ENCODE measurements around the gene TMEM151A.
A peak's percentile ranks its signal among the peaks of the same experiment; 100 is the strongest.
"Not testable (repeated sequence)": the region's sequence is repeated elsewhere in the genome, so short reads cannot be mapped to it uniquely, and the experiment has no call there.

TMEM151A gene

DNA sequence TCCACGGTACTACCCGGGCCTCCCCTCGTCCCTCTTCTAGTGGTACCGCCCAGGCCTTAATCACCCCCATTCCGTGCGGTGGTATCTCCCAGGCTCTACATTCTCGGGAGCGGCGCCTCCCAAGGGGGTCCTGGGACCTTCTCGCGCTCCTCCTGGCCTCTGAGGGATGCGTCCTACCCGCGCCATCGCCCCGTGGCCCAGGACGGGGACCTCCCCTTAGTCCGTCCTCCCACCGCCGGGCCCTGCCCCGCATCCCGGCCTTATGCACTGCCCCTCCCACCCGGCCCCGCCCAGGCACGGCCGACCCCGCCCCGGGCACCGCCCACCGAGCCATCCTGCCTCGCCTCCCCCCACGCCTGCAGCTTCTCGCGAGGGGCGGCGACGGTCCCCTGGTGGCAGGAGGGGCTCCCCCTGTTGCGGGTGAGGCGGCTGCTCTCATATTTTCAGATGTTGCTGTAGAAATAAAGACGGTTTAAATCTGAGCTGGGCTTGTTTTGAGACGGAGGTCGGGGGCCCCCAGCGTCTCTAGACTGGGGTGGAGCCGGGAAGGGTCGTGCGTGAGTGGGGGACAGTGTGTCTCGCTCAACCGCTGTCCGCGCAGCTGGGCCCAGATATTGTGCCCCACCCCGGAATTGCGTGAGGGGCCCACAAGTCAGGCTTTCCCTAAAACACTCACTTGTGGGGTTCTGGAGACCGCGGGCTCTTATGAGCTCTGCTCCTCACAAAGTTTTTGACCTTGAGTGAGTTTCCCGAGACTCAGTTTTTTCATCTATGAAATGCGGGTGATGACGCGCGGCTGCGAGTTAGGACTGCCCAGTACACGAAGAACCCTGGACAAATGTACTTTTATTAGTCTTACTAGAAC, 24.1 kb upstream of the TMEM151A start:
- DNase-seq: peak in 1 of 2 experiments; percentile 43

DNA sequence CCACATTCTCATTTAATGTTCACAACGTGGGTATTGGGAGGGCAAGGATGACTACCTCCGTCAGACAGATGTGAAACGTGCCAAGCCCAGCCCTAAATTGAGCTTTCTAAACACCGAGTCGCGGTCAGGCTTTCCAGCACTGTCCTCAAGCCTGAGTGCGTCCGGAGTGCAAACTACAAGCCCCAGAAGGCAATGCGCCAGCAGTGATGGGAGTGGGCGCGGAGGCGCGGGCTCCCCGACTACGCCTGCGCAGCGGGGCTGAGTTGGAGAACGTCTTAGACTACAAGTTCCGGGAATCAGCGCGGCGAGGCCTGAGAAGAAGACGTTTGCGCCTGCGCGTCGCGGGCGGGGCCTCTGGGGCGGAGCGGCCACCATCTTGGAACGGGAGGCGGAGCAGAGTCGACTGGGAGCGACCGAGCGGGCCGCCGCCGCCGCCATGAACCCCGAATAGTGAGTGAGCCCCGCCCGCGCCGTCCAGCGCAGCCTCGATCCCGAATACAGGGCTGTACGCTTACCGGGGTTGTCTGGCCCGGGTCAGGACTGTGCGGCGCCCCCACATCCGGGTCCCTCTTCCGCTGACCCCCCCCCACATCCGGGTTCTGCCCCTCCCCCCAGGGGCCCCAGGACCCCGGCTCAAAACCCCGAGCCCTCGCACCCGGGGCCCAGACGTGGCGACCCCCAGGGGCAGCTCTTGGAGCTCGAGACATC, 23.3 kb upstream of the TMEM151A start, which contains the start of gene RAB1B:
Gene RAB1B, plus strand, starts transcription at position 396 of the 708 bp plus-strand sequence. Its CDS starts 41 bp downstream, at position 437.
- peak; percentile 99 to 100 for DNase-seq

DNA sequence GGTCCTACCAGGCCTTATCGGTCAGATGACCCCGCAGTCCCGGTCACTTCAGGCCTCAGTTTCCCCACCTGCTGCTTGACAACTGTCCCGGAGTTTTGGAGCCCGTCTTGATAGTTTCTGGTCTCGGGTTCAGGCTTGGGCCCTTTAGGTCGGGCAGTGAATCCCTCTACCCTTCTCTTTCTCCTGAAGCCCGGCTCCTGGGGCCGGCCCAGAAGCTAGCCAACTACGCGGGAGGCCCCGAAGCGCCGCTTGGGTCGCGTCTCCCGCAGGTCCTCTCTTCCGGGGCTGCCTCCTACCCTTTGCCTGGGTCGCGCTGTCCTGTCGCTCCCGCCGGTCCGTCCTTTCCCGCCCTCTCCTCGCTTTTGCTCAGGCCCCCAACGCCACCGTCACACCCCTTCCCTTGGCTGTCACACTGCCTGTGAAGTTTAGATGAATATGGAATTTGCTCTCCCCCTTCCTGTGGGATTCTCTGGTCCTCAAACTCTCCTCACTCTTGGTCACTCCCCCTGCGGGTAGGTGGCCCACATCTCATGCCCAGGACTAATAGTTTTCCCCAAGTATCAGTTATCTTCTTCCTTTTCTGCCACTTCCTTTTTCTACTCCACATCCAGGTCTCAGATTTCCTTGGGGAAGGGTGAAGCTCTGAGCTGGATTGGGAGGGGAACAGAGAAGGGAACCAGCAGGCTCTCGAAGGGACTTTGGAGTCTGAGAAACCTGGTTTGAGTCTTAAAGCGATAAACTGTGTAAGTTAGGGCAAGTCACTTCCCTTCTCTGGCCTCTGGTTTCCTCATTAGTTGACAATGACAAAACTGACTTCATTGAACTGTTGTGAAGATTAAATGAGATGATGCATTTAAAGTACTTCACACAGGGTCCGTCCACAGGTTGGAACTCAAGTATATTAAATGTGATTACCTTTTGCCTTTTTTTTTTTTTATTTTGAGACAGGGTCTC, 22.5 kb upstream of the TMEM151A start:
- DNase-seq: no peak

DNA sequence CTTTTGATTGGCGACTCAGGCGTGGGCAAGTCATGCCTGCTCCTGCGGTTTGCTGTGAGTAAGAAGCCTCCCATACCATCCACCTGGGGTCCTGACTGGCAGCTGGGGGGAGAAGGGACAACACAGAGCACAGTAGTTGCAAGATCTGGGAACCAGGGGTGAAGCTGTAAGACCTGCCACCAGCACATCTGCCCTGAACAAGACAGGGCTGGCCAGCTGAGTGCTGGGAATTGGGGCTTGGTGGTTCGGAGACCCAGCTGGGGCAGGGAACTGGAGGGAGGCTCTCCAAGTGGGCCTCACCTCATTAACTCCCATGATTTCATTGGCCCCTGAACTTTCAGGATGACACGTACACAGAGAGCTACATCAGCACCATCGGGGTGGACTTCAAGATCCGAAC, 19.9 kb upstream of the TMEM151A start:
- no peak for DNase-seq

DNA sequence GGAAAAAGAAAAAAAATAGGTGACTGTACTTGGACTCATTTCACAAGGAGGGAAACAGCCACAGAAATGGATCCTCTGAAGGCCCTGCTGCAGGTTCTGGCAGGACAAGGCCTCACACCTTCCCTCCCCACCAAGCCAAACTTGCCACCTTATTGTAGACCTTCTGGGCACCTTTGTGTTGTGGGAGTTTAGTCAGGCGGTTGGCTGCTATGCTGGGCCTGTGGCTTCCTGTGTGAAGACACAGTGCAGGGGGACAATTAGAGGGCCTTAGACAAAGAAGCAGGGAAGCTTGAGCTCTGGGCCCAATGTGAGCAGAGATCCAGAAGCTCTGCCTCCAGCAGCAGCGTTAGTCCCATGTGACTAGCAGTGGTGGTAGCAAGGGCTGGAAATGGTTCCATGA, 19.1 kb upstream of the TMEM151A start:
- DNase-seq: no peak

DNA sequence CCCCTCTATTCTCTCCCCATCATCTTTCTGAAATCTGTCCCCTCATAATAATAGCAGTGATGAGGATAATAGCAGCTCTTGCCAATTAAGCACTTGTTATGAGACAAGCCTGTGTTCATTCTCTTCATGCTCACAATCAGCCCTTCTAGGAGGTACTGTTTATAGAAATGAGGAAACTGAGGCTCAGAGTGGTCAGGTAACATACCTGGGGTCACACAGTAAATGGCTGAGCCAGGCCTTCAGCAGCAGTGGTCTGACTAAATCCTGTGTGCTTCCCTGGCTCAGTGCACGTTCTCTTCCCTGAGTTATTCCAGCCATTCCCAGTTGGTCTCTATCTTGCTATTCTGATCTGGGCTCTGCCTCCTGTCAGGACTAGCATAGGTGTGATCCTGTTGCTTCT, 17.5 kb upstream of the TMEM151A start:
- no peak for DNase-seq

DNA sequence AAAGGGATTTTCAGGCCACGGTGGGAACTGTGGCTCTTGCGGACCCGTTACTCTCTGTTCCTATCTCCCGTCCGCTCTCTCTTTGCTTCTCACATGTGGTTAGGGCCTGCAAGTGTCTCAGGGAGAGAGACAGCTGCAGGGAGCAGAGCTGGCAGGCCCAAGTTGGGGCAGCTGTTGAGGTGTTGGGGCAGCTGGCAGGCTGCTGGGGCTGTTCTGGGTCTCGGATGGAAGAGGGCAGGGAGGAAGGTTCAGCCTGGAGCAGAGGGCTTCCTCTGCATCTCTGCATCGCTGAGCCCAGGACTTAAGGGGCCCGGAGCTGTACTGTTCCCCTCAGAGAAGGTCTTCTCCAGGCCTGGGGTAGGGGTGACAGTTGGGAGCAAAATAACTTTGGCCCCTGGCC, 16.3 kb upstream of the TMEM151A start:
- no peak for DNase-seq

DNA sequence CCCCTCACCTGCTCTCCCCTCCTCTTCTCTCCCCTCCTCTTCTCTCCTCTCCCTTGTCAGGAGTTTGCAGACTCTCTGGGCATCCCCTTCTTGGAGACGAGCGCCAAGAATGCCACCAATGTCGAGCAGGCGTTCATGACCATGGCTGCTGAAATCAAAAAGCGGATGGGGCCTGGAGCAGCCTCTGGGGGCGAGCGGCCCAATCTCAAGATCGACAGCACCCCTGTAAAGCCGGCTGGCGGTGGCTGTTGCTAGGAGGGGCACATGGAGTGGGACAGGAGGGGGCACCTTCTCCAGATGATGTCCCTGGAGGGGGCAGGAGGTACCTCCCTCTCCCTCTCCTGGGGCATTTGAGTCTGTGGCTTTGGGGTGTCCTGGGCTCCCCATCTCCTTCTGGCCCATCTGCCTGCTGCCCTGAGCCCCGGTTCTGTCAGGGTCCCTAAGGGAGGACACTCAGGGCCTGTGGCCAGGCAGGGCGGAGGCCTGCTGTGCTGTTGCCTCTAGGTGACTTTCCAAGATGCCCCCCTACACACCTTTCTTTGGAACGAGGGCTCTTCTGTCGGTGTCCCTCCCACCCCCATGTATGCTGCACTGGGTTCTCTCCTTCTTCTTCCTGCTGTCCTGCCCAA, 15.6 kb upstream of the TMEM151A start:
- no peak for DNase-seq

DNA sequence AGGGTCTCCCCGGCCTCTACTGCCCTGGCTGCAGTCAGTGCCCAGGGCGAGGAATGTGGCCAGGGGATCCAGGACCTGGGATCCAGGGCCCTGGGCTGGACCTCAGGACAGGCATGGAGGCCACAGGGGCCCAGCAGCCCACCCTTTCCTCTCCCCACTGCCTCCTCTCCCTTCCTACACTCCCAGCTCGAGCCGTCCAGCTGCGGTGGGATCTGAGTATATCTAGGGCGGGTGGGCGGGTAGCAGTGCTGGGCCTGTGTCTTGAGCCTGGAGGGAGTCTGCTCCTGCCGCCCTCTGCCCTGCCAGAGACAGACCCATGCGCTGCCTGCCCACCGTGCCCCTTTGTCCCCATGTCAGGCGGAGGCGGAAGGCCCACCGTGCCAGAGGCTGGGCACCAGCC, 15.1 kb upstream of the TMEM151A start:
- DNase-seq: not testable (repeated sequence)

DNA sequence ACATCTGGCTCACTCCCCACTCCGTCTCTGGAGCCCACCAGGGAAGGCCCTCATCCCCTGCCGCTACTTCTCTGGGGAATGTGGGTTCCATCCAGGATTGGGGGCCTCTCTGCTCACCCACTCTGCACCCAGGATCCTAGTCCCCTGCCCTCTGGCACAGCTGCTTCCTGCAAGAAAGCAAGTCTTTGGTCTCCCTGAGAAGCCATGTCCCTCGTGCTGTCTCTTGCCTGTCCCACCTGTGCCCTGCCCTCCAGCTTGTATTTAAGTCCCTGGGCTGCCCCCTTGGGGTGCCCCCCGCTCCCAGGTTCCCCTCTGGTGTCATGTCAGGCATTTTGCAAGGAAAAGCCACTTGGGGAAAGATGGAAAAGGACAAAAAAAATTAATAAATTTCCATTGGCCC, 14.6 kb upstream of the TMEM151A start:
- DNase-seq: not testable (repeated sequence)

DNA sequence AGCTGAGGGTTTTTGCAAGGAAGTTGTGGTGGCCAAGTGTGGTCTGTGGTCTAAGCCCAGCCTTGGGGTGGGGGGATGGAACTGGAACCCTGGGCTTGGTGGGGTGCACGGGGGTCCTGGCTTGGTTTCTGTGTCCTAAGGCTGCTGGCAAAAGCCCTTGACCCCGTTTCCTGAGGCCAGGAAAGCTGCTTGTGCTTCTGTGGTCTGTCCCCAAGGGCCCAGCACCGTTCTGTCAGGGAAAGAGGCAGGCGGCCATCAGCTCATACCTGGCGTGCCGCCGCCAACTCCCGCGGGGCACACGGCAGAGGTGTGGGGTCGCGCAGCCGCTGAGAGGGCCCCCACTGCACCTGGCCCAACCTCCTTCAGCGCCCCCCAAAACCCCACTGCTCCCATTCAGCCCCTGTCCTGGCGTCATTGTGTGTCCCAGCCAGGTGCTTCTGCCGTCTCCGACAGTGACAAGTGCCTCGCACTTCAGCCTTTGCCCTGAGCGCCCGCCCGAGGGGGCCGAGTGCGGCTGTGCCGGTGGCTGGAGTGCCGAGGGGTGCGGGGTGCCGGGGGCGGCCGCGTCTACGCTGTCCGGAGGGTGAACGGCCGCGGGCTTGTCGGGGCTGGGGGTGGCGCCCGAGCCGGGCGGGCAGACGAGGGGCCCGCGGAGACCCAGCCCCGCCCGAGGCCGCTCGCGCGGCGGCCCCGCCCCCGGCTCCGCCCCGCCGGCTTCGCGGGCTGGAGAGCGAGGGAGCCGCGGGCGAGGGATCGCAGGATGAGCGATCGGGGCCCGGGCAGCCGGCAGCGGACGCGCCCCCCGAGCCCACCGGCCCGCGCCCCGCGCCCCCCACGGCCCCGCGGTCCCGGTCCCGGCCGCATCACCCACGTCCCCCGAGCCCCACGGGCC, 14.0 kb upstream of the TMEM151A start, which contains the start of gene CNIH2:
Gene CNIH2, plus strand, starts transcription at position 705 of the 892 bp plus-strand sequence. CDS start 282 bp downstream, outside the sequence.
- peak in 1 of 2 experiments; percentile 60 for DNase-seq

DNA sequence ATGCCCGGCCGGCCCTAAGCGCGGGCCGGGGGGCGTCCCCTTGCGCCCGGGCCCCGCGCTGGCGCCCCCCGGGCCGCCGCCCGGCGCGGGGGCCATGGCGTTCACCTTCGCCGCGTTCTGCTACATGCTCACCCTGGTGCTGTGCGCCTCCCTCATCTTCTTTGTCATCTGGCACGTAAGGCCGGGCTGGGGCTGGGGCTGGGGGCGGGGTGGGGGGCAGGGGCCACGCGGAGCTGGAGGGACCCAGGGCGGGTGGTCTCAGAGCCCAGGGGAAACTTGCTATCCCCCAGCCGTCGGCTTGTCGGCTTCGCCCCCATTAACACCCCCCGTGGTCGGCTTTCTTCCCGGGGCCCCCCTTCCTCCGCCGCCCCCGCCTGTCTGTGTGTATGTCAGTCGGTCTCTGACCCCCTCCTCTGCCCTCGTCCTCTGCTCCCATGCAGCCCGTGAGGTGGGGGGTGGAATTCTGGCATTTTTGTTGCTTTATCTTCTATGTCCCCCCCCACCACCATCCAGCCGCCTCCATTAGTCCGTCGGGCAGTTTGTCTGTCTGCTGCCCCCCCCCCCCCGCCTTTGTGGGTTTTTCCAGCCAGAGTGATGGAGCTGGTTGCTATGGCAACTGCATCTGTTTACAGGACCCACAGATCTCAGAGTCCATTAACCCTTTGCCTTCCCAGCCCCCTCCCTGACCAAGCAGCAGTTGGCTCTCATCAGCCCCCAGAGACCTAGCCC, 13.2 kb upstream of the TMEM151A start:
- peak in 1 of 2 experiments; percentile 38 for DNase-seq

DNA sequence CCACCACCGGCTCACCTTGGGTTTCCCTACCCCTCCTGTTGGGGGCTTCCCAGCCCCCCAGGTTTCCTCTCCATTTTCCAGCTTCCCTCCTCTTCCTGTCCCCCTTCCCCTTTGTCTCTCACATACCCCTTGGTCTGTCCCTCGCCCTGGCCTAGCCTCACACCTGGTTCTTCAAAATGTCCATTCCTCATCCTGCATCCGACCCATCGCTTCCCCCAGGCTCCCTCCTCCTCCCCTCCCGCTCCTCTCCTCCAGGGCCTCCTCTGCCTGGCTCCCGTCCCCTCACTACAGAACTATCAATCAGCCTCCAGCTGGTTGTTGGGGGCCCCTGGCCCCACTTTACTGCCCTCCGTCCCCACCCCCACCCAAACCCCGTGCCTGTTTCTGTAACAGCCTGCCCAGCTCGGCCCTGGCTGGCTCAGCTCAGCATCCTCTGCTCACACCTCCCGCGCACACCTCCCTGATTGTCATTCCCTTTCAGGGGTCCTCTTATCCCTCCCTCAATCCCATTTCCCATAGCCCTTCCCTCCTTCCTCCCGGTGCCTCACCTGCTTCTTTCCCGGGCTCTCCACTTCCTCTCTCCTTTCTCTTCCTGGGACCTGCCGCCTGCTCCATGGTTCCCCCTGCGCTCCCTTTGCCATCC, 12.5 kb upstream of the TMEM151A start:
- DNase-seq: no peak

DNA sequence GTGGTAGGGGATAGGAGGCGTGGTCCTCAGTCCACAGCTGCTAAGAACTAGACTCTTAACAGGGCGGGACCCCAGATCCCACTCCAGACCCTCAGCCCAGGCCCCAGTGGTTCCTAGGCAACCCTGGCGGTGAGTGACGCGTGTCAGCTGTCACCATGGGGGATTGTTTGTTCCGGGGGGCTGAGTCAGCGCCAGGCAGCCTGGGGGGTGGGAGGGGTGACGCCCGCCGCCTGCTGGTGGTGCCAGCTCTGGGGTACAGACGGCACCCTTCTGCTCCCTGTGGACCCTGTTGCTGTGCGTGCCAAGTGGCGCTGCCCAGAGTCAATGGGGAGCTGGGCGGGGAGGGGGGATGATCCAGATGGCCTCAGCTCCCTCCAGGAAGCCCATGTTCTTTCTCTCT, 11.3 kb upstream of the TMEM151A start:
- peak; percentile 44 to 69 for DNase-seq

DNA sequence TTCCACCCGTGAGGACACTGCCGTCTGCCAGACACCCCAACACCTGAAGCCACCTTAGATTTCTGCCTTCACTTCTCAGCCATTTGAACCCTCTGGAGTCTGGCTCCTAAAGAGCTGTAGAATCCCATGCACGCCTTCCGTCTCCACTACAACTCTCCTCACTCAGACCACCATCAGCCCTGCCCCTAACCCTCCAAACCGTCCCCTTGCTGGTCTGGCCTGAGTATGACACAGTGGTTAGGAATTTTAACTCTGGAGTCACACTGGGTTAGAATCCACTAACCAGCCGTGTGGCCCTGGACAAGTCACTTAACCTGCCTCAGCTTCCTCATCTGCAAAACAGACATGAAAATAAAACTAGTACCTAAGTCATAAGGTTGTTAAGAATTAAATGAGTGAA, 10.7 kb upstream of the TMEM151A start:
- DNase-seq: no peak

DNA sequence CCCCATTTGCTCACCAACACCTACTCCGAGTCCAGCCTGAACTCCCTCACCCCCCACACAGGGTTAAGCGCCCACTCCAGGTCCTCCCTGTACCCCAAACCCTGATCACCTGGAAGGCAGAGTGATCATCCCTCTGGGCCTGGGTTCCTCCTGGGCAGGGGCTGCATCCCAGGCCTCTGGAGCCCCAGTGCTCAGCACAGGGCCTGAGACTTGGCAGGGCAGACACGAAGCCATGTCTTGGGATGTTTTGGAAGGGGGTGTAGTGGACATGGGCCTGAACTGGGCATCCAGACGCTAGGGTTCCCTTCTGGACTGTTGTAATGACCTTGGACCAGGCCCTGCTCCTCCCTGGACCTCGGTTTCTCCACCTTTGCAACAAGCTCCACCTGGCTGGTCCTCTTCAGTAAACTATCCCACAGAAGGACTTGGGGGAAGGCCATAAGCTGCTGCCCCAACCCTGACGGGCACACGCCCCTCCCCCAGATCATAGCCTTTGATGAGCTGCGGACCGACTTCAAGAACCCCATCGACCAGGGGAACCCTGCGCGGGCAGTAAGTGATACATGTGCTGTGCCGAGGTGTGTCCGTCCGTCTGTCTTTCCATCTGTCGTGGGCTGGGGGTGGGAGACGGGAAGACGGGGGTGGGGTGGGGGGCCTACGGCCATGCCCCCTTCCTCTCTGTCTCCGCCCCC, 9.8 kb upstream of the TMEM151A start:
- DNase-seq: no peak

DNA sequence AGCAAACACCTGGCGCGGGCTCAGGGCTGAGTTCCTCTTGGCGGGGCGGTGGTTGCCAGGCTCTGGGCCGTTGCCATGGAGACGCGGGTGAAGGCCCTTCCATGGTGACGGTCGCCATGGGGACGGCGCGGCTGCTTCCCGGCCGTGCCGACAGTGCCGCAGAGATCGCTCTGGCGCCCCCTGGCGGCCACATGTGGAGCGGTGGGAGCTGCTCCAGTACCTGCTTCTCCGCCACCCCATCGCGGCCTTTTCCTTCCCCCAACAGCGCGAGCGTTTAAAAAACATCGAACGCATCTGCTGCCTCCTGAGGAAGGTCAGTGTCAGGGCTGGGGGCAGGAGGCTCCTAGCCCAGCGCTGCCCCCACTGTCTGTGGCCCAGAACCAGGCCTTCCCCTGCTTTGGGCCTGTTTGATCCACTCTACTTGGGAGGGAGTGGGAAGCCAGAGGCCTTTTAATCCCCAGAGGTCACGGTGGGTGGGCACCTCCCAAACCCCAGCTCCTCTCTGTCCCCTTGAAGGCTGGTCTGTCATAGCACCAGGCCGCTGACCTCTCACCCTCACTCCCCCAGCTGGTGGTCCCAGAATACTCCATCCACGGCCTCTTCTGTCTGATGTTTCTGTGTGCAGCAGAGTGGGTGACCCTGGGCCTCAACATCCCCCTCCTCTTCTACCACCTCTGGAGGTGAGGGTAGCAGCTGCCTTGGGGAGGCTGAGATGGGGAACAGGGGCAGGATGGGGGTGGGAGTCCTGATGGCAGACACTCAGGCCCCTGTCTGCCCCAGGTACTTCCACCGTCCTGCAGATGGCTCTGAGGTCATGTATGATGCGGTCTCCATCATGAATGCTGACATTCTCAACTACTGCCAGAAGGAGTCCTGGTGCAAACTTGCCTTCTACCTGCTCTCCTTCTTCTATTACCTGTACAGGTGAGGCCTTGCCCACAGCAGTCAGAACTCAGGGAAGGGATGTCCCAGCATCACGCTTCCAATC, 8.9 kb upstream of the TMEM151A start:
- peak; percentile 91 to 99 for DNase-seq
